HepG2 (cell line): Measurements from ENCODE around the gene TBKBP1. TPM values are rescaled to one million over a fixed set of nuclear protein-coding genes. Genes with fewer than 3 reads are reported as not detected.

Source experiments
- AHR ChIP-seq: IDR thresholded peaks from 2 replicates; pipeline ENCODE4 v1.6.1; 2018; ENCODE audit warnings: missing genetic modification reagents, missing compliant biosample characterization
- CAMTA2 ChIP-seq: sonication (generic); formaldehyde crosslinking; IDR thresholded peaks from 2 replicates; pipeline ENCODE4 v1.4.0; 2020; ENCODE audit warnings: mild to moderate bottlenecking, missing genetic modification reagents, borderline replicate concordance
- DMAP1 ChIP-seq: IDR thresholded peaks from 2 replicates; pipeline ENCODE4 v1.6.1; 2016
- DR1 ChIP-seq: sonication (generic); formaldehyde crosslinking; IDR thresholded peaks from 2 replicates; pipeline ENCODE4 v1.8.0; 2021; ENCODE audit warnings: mild to moderate bottlenecking, missing genetic modification reagents, inconsistent platforms
- ERF ChIP-seq: IDR thresholded peaks from 2 replicates; pipeline ENCODE4 v1.6.1; 2018; ENCODE audit warnings: missing biosample characterization, missing genetic modification reagents
- HCFC1 ChIP-seq: fragments of 150-350 bp; IDR thresholded peaks from 2 replicates; pipeline ENCODE4 v1.6.1; 2014; ENCODE audit warnings: low read depth, low read length
- PCBP2 ChIP-seq: fragments of 200-400 bp; formaldehyde crosslinking; optimal IDR thresholded peaks from 2 replicates; pipeline ENCODE3; 2018; ENCODE audit warnings: low read length, low read depth; ENCODE audit not compliant: poor library complexity, severe bottlenecking
- PRMT3 ChIP-seq: sonication (generic); formaldehyde crosslinking; IDR thresholded peaks from 2 replicates; pipeline ENCODE4 v1.8.1; 2022; ENCODE audit warnings: low read depth, mild to moderate bottlenecking, moderate library complexity, missing genetic modification reagents, borderline replicate concordance
- SP2 ChIP-seq: sonication (generic); formaldehyde crosslinking; IDR thresholded peaks from 2 replicates; pipeline ENCODE4 v1.5.1; 2020; ENCODE audit warnings: mild to moderate bottlenecking, missing genetic modification reagents
- TOE1 ChIP-seq: sonication (generic); formaldehyde crosslinking; IDR thresholded peaks from 2 replicates; pipeline ENCODE4 v1.4.0; 2020; ENCODE audit warnings: mild to moderate bottlenecking, missing genetic modification reagents
- ZBTB38 ChIP-seq: sonication (generic); formaldehyde crosslinking; IDR thresholded peaks from 2 replicates; pipeline ENCODE4 v1.5.1; 2020; ENCODE audit warnings: mild to moderate bottlenecking, missing genetic modification reagents
- ZNF430 ChIP-seq: sonication (generic); formaldehyde crosslinking; IDR thresholded peaks from 2 replicates; pipeline ENCODE4 v1.9.0; 2021; ENCODE audit warnings: mild to moderate bottlenecking, missing genetic modification reagents
- polyA plus RNA-seq, 8 experiments: library from polyadenylated mRNA; depleted of rRNA in 3 of 8; stranded (reverse) in 7 of 8; unstranded in 1 of 8; fragments of >200 nt; fragmentation: Illumina TruSeq in 4 of 8; extraction: Trizol in 4 of 8; gene quantifications; 2 replicates each; pipeline versions ENCODE4 v1.2.1 to v1.2.3, GENCODE V29; 2011 to 2016; ENCODE audit warnings: low read depth in 4 of 8, missing spikeins in 1 of 8, mixed read lengths in 1 of 8; ENCODE audit not compliant: insufficient read depth in 1 of 8
- total RNA-seq, 5 experiments: library from RNA; depleted of rRNA; stranded (reverse); fragments of >200 nt; fragmentation: Illumina TruSeq; extraction: Trizol; gene quantifications; 2 replicates each; pipeline ENCODE4 v1.2.3, GENCODE V29; 2016; ENCODE audit warnings: low read depth in 1 of 5
- TF ChIP-seq, protein P1 (sequence below): sonication (generic); formaldehyde crosslinking; IDR thresholded peaks from 2 replicates; pipeline ENCODE4 v1.4.0; 2020; ENCODE audit warnings: mild to moderate bottlenecking, missing genetic modification reagents
- TF ChIP-seq, protein P2 (sequence below): sonication (generic); formaldehyde crosslinking; IDR thresholded peaks from 2 replicates; pipeline ENCODE4 v1.4.0; 2020; ENCODE audit warnings: missing genetic modification reagents
- TF ChIP-seq, protein P3 (sequence below): sonication (generic); formaldehyde crosslinking; conservative IDR thresholded peaks from 2 replicates; pipeline ENCODE4 v1.4.0; 2020; ENCODE audit warnings: missing genetic modification reagents
- TF ChIP-seq, protein P4 (sequence below): IDR thresholded peaks from 2 replicates; pipeline ENCODE4 v1.6.1; 2016; ENCODE audit warnings: low read depth, borderline replicate concordance
- TF ChIP-seq, protein P5 (sequence below): sonication (generic); formaldehyde crosslinking; IDR thresholded peaks from 2 replicates; pipeline ENCODE4 v1.4.0; 2020; ENCODE audit warnings: missing genetic modification reagents
- TF ChIP-seq, protein P6 (sequence below): sonication (generic); formaldehyde crosslinking; IDR thresholded peaks from 2 replicates; pipeline ENCODE4 v1.8.0; 2022; ENCODE audit warnings: missing genetic modification reagents, mild to moderate bottlenecking, inconsistent platforms, borderline replicate concordance
- TF ChIP-seq, protein P7 (sequence below): sonication (generic); formaldehyde crosslinking; conservative IDR thresholded peaks from 2 replicates; pipeline ENCODE4 v1.4.0; 2020; ENCODE audit warnings: missing genetic modification reagents

Gene TBKBP1
- total and polyA plus RNA-seq, 2 of the 13 experiments (the other 11 are each of a cell fraction or from before 2014, with no cell fraction given) = 2.6 to 7.0 TPM

DNA sequence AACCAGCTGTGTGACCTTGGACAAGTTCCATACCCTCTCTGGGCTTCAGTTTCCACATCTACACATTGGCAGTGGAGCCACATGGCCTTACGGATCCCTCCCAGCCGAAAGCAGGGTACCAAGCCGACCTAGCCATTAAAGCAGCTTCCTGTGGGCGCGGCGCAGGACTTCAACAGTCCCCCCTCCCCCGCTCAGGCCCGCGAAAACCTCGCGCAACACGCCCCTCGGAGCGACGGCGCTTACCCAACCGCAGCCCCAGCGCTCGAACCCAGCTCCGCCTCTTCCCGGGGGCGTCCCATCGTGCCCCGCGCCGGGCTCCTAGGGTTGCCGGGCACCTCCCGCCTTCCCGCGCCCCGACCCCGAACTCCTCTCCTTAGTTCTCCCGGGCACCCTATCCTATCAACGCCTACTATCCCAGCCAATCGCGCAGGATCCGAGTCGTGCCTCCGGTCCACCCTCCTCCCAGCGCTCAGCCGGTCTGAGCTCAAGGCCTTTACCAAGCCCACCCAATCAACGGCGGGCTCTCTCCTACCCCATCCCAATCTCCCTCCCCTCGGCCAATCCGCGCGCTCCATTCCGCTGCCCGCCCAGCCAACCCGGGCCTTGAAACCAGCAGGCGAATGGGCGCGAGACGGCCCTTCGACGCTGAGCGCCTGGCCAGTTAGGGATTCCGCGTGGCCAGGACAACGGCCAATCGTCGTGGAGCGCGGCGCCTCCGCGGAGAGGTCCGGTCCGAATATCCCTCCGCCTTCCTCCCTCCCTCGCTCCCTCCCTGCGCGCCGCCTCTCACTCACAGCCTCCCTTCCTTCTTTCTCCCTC lies 44.6 kb upstream of the TBKBP1 start, which contains the start of gene KPNB1 (continued):
- TF ChIP-seq, protein P1, sequence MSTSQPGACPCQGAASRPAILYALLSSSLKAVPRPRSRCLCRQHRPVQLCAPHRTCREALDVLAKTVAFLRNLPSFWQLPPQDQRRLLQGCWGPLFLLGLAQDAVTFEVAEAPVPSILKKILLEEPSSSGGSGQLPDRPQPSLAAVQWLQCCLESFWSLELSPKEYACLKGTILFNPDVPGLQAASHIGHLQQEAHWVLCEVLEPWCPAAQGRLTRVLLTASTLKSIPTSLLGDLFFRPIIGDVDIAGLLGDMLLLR (CRISPR knock-in tag) = peak; percentile 80; the same call in 1 of the 2 replicates
- TF ChIP-seq, protein P2, sequence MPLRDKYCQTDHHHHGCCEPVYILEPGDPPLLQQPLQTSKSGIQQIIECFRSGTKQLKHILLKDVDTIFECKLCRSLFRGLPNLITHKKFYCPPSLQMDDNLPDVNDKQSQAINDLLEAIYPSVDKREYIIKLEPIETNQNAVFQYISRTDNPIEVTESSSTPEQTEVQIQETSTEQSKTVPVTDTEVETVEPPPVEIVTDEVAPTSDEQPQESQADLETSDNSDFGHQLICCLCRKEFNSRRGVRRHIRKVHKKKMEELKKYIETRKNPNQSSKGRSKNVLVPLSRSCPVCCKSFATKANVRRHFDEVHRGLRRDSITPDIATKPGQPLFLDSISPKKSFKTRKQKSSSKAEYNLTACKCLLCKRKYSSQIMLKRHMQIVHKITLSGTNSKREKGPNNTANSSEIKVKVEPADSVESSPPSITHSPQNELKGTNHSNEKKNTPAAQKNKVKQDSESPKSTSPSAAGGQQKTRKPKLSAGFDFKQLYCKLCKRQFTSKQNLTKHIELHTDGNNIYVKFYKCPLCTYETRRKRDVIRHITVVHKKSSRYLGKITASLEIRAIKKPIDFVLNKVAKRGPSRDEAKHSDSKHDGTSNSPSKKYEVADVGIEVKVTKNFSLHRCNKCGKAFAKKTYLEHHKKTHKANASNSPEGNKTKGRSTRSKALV = peak; percentile 22; the same call in 1 of the 2 replicates
- TF ChIP-seq CAMTA2 (no peak; the same call in 1 of the 2 replicates), DMAP1 (peak; percentile 90), AHR (peak; percentile 26), HCFC1 (peak; percentile 49), ZBTB38 (CRISPR knock-in tag) (peak; percentile 48), DR1 (peak; percentile 92), ZNF430 (CRISPR knock-in tag) (peak; percentile 50), PRMT3 (CRISPR knock-in tag) (peak; percentile 21; the same call in 1 of the 2 replicates), ERF (peak; percentile 76), TOE1 (0 out of 2 replicates have a peak, but pooled peaks have one; percentile 23), SP2 (peak; percentile 96), PCBP2 (no peak)
- TF ChIP-seq, protein P3, sequence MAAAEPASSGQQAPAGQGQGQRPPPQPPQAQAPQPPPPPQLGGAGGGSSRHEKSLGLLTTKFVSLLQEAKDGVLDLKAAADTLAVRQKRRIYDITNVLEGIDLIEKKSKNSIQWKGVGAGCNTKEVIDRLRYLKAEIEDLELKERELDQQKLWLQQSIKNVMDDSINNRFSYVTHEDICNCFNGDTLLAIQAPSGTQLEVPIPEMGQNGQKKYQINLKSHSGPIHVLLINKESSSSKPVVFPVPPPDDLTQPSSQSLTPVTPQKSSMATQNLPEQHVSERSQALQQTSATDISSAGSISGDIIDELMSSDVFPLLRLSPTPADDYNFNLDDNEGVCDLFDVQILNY = peak; percentile 94
- TF ChIP-seq, protein P4, sequence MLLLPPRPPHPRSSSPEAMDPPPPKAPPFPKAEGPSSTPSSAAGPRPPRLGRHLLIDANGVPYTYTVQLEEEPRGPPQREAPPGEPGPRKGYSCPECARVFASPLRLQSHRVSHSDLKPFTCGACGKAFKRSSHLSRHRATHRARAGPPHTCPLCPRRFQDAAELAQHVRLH = peak; percentile 40; the same call in 1 of the 2 replicates
- TF ChIP-seq, protein P5, sequence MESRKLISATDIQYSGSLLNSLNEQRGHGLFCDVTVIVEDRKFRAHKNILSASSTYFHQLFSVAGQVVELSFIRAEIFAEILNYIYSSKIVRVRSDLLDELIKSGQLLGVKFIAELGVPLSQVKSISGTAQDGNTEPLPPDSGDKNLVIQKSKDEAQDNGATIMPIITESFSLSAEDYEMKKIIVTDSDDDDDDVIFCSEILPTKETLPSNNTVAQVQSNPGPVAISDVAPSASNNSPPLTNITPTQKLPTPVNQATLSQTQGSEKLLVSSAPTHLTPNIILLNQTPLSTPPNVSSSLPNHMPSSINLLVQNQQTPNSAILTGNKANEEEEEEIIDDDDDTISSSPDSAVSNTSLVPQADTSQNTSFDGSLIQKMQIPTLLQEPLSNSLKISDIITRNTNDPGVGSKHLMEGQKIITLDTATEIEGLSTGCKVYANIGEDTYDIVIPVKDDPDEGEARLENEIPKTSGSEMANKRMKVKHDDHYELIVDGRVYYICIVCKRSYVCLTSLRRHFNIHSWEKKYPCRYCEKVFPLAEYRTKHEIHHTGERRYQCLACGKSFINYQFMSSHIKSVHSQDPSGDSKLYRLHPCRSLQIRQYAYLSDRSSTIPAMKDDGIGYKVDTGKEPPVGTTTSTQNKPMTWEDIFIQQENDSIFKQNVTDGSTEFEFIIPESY (CRISPR knock-in tag) = peak; percentile 78; the same call in 1 of the 2 replicates
- TF ChIP-seq, protein P6, sequence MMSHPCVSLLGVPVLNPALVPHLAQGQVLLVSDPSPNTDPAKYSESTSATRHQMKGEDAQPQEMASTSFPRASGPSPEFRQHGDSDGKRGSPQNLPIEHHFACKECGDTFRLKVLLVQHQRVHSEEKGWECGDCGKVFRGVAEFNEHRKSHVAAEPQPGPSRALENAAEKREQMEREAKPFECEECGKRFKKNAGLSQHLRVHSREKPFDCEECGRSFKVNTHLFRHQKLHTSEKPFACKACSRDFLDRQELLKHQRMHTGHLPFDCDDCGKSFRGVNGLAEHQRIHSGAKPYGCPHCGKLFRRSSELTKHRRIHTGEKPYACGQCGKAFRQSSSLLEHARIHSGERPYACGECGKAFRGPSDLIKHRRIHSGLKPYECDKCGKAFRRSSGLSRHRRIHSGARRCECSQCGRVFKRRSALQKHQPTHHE (CRISPR knock-in tag) = 0 out of 2 replicates have a peak, but pooled peaks have one; percentile 69
- TF ChIP-seq, protein P7, sequence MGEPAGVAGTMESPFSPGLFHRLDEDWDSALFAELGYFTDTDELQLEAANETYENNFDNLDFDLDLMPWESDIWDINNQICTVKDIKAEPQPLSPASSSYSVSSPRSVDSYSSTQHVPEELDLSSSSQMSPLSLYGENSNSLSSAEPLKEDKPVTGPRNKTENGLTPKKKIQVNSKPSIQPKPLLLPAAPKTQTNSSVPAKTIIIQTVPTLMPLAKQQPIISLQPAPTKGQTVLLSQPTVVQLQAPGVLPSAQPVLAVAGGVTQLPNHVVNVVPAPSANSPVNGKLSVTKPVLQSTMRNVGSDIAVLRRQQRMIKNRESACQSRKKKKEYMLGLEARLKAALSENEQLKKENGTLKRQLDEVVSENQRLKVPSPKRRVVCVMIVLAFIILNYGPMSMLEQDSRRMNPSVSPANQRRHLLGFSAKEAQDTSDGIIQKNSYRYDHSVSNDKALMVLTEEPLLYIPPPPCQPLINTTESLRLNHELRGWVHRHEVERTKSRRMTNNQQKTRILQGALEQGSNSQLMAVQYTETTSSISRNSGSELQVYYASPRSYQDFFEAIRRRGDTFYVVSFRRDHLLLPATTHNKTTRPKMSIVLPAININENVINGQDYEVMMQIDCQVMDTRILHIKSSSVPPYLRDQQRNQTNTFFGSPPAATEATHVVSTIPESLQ (CRISPR knock-in tag) = peak; percentile 73; the same call in 1 of the 2 replicates
